OCI-LY3 (cell line): ENCODE results near the gene ELF2.

ENCODE experiments used
- CTCF ChIP-seq: fragments of 200-600, 300-600 bp; sonication (generic); IDR thresholded peaks from 2 replicates; pipeline ENCODE4 v1.5.1; 2014; ENCODE audit warnings: antibody characterized with exemption, low read length, low read depth
- EZH2phosphoT487 ChIP-seq: fragments of 200-600 bp; shearing (Covaris generic); IDR thresholded peaks from 2 replicates; pipeline ENCODE4 v1.6.1; 2018; ENCODE audit warnings: antibody characterized with exemption, mixed run types, low read depth

GRCh38 chr4:139092271-139092670 is 84.7 kb downstream of the ELF2 start:
- TF ChIP-seq CTCF (no peak), EZH2phosphoT487 (no peak)
